Medulla oblongata (tissue), 1 donor: ENCODE measurements around the gene KPNB1.

Source experiments
- DNase-seq: peaks from one replicate; pipeline ENCODE4 v3.0.0-alpha.2; 2015; ENCODE audit errors: extremely low spot score

Gene KPNB1

GRCh38 chr17:47711366-47712099 lies 61.8 kb downstream of the KPNB1 start:
- DNase-seq = no peak

DNA sequence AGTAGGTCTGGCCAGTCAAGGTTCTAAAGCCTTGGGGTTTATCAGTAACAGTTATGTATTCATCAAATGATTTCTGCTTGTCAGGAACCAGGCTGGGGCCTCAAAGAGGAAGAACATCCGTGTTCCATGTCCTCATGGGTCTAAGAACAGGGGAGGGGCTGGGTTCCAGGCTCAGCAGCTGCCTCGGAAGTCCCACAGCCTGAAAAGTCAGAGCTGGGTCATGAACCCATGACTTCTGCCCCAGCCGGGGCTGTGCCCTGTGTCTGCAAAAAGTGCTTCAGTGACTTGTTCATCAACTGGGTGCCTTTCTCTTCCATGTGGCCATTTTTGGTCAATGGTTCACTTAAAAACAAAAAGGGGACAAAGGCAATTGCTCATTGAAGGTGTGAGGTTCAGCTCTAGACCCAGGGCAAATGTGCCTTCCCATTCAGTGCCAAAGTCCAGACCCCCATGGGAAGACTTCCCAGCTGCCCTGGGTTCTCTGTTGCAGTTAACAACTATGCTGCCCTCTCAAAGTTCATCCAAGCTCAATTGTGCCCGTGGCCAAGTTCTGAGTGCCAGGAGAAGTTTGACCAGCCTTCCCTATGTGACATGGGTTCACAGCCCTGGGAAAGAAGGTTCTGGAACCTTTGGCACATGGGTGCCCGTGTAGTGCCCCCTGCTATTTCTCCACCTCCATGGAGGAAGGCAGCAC lies 62.8 kb downstream of the KPNB1 start:
- DNase-seq = no peak

GRCh38 chr17:47713980-47714700 lies 64.4 kb downstream of the KPNB1 start:
- no peak for DNase-seq

DNA sequence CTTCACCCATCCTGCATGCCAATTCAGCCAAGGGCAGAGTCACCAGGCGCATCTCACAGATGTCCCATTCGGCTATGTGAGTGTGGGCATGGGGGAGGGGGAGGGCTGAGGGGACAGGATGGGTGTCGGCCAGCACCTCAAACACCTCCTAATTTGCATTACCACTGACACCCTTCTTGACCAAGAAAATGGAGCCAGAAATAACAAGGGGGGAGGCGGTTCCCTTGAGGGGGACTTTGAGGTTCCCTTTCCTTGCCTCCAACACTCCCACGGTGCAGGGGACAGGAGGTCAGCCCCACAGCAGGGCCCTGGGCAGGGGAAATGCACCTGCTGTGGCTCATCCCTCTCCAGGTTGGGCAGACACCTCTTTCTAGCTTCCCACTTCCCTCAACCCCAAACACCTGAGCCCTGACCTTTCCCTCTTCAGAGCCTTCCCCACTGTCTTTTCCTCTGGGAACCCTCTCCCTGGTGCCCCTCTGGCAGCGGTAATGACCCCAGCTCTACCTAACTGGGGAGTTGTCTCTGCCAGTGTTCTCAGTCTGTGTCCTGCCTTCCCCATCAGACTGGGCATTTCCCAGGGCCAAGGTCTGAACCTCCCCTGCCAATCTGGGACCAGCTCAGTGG lies 65.2 kb downstream of the KPNB1 start:
- DNase-seq = no peak

- no peak for DNase-seq
Measured at GRCh38 chr17:47715669-47716325, 66.1 kb downstream of the KPNB1 start.

GRCh38 chr17:47716375-47716774 lies 66.7 kb downstream of the KPNB1 start:
- DNase-seq = no peak

DNA sequence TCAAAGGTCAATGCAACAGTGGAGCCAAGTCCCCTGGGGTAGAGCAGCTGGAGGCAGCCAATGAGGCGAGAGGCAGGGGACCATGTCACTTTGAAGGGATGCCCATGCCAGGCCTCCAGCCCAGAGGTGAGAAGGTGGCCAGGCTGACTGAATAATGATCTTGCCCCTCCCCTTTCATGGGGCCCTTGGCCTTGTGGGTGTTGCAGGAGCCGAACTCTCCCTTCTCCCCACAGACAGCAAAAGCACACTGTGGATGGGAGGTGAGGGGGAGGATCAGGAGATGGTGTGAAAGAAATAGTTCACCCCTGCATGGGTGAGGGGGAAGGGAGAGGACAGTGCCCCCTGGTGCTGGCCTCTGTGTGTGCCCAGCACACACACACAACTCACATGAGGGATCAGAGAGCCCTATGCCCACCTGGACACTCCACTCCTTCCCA lies 67.6 kb downstream of the KPNB1 start:
- no peak for DNase-seq

- no peak for DNase-seq
Measured at GRCh38 chr17:47717979-47718621, 68.4 kb downstream of the KPNB1 start.

GRCh38 chr17:47718634-47719405 lies 69.1 kb downstream of the KPNB1 start:
- DNase-seq = no peak

- DNase-seq = no peak
Measured at GRCh38 chr17:47719411-47720152, 69.9 kb downstream of the KPNB1 start.

DNA sequence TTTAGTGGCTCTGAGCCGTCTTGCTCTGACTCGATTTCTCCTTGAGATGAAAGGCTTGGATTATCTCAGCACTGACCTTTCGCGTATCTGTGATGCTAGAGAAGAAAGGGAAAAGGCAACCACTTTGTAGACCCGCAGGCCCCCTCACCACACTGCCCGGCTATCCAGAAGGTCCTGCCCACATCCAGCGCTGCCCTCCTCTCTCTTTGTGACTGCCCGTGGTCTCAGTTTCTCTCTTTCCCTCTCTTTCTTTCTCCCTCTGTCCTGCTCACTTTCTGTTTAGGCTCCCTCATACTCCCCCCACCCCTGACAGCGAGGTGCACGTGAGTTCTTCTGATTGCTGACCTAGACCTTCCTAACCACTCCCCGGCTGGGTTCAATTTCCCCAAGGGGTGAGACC lies 70.5 kb downstream of the KPNB1 start:
- no peak for DNase-seq

GRCh38 chr17:47720754-47721533 lies 71.2 kb downstream of the KPNB1 start:
- DNase-seq = no peak

DNA sequence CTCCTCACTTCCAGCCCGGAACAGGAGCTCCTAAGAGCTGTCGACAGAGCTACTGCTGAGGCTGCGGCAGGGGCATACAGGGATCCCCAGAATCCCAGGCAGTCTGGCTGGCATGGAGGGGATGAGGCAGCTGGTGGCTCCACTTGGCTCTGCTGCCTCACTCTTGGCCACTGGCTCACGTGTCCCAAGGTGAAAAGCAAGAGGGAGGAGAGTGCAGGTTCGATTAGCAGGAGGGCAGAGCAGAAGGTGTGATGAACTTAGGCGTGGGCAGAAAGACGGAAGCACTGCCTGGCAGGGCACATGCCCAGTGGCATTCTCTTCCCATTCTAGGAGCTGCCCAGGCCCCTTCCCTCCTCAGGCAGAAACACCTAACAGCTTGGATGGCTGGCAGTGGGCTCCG lies 72.0 kb downstream of the KPNB1 start:
- DNase-seq = no peak

DNA sequence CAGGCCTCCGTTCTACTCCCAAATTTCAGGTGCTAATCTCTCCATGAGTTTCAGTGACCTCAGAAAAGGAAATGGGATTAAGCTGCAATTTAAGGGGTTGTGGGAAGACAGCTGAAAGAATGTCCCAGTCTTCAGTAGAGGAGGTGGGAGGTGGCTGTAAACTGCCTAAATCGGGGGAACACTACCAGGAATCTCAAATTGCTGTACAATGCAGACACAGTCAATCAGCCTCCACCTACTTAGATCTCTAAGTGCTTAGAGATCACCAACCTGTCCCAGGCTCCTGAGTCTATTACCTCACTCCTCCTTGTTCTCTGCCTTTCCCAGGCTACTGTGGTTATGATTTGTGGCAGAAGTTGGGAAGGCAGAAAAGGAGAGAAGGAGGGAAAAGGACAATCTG lies 75.0 kb downstream of the KPNB1 start:
- no peak for DNase-seq

- DNase-seq = no peak
Measured at GRCh38 chr17:47725446-47726111, 75.9 kb downstream of the KPNB1 start.

GRCh38 chr17:47726796-47727703 lies 77.3 kb downstream of the KPNB1 start:
- no peak for DNase-seq

- no peak for DNase-seq
Measured at GRCh38 chr17:47727704-47728036, 78.0 kb downstream of the KPNB1 start.
